ENCODE data around the gene ZFAND2B.

The ZFAND2B gene

DNA sequence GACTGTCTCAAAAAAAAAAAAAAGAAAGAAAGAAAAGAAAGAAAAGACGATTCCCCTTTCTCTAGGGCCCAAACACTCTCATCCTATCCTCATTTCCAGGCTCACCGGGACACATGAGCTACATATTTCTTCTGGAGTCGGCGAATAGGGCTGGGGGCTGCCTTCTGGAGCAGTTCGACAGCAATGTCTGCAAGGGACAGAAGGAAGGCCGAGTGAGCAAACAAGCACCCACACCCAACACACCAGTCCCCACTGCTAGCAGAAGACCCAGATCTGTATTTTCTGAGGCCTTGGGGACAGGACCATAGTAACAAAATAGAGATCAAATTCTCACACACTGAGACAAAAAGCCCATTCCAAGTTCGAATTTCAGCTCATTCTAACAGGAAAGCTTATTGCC lies 31.1 kb upstream of the ZFAND2B start:
- DNase-seq (ENCODE audit: extremely low read depth, low read depth), result no peak
- TF ChIP-seq, protein P1, sequence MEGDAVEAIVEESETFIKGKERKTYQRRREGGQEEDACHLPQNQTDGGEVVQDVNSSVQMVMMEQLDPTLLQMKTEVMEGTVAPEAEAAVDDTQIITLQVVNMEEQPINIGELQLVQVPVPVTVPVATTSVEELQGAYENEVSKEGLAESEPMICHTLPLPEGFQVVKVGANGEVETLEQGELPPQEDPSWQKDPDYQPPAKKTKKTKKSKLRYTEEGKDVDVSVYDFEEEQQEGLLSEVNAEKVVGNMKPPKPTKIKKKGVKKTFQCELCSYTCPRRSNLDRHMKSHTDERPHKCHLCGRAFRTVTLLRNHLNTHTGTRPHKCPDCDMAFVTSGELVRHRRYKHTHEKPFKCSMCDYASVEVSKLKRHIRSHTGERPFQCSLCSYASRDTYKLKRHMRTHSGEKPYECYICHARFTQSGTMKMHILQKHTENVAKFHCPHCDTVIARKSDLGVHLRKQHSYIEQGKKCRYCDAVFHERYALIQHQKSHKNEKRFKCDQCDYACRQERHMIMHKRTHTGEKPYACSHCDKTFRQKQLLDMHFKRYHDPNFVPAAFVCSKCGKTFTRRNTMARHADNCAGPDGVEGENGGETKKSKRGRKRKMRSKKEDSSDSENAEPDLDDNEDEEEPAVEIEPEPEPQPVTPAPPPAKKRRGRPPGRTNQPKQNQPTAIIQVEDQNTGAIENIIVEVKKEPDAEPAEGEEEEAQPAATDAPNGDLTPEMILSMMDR (IDR thresholded peaks at IDR 0.05; ENCODE audit: low read depth, low read length, missing control alignments), result no peak
- peak overlapping the region; percentile 78 for H3K4me3 ChIP-seq (replicated peaks; ENCODE audit: low read depth, low read length)

DNA sequence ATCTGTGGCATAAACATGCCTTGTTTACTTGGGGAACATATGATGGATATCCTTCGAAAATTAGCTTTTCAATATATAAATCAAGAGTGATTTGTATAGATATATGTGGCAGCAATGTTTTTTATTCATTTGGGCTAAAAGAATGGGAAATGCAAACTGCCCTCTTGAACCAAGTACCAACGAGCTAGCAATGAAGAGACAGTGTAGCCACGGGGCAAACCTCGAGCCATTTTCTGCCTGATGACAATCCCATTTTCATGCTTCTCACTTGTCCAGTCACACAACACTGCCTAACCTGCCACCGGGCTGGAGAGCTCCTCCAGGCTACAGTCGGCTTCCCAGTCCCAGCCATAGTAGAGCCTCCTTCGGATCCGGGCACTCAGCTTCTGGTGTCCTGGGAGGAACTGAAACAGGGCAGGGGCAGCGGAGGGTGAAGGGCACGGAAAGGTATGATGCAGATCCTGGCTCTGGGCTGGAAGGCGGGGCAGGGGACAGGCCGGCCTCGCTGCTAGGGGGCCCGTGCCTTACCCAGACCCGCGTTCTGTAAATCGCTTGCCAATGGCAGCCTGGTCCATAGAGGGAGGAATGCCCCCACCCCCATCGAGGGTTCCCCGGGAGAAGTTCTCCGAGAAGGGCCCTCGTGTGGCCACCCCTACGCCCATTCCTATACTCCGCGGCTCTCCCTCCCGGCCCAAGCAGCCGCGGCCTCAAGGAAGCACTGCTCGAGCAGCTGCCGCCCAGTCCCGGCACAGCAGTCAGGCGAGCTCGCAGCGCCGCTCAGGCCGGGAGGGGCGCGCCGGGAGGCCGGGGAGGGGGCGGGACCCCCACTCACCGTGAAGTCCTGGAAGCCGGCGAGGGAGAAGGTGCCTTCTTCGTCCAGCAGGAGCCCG lies 30.4 kb upstream of the ZFAND2B start:
- DNase-seq (ENCODE audit: extremely low read depth, low read depth), result no peak
- TF ChIP-seq, protein P1 (IDR thresholded peaks at IDR 0.05; ENCODE audit: low read depth, low read length, missing control alignments), result no peak
- H3K4me3 ChIP-seq (replicated peaks; ENCODE audit: low read depth, low read length), result peak overlapping the region; percentile 78

DNA sequence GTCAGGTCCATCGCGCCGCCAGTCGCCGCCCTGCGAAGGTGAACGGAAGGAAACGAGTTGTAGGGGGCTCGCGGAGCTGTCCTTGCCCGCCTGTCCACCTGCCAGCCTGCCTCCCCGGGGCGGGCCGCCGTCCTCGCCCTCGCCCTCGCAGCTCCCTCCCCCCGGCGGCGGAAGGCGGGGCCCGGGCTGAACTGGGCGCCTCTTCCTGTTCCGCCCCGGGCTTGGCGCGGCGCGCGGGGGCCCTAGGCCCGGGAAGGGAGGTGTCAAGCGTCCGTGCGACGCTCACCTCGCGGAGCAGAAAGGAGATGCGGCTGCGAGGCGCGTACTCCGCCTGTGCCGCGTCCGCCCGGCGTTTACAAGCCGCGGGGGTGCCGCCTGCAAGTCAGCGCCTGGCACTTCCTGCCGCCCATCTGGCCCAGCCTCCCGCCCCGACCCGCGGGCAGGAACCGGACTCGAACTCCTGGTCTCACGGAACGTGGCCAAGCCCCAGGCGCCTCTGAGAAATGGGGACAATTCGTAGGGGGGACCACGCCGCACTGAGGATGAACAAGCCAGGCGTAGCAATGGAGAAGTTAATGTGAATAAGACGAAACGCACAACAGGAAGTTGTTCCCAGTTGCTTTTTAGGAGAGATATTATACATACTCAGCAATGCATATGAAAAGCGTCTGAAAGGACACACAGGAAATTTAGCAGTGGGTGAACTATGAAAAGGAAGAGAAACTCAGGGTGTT lies 29.6 kb upstream of the ZFAND2B start, which contains the start of gene CNPPD1:
Gene CNPPD1 (minus strand): TSS at position 108 of the 734 bp plus-strand sequence. CDS start 97 bp downstream, at position 11.
- no peak for DNase-seq (ENCODE audit: extremely low read depth, low read depth)
- TF ChIP-seq, protein P1 (IDR thresholded peaks at IDR 0.05; ENCODE audit: low read depth, low read length, missing control alignments), result no peak
- peak within 1 kb of the TSS; percentile 78 for H3K4me3 ChIP-seq (replicated peaks; ENCODE audit: low read depth, low read length)

DNA sequence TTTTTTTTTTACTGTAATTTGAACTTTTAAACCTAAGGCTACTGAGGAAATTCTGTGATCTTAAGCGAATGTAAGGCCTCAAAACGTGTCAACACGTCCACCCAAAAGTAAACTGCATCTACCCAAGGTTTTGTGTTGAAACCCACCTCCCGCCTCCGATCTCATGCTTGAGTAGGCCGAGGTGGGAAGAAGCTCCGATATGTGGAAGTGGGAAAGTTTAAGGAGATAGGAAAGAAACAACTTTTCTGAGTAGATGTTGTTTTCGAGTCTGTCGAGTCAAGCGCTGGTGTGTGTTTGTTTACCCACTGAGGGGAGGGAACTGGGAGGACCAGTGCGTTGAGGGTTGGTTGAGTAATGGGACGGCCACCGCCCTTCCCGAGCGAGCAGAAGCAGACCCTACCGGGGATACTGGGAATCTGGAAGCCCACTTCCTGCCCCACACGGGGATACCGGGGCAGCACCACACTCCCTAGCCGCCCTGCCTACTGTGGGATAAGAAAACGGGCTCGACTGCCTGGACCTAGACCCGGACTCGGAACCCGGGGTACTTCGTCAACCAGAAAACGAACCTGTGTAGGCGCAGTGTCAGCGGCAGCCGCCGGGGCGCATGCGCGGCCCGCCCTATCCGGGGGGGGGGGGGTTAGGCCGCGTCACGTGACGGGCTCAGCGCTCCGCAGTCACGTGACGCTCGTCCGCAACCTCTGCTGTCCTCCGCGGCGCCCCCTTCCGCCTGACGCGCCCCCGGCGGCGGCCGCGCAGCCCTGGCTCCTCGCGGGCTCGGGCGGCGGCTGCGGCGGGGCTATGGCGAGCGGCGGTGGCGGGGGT lies 28.8 kb upstream of the ZFAND2B start, which contains the start of gene RETREG2:
Gene RETREG2 (plus strand): TSS at position 724 of the 825 bp plus-strand sequence. CDS start 78 bp downstream, at position 802.
- peak within 1 kb of the TSS; percentile 78 for H3K4me3 ChIP-seq (replicated peaks; ENCODE audit: low read depth, low read length)
- no peak for DNase-seq (ENCODE audit: extremely low read depth, low read depth)
- TF ChIP-seq, protein P1 (IDR thresholded peaks at IDR 0.05; ENCODE audit: low read depth, low read length, missing control alignments), result peak; percentile 7

DNA sequence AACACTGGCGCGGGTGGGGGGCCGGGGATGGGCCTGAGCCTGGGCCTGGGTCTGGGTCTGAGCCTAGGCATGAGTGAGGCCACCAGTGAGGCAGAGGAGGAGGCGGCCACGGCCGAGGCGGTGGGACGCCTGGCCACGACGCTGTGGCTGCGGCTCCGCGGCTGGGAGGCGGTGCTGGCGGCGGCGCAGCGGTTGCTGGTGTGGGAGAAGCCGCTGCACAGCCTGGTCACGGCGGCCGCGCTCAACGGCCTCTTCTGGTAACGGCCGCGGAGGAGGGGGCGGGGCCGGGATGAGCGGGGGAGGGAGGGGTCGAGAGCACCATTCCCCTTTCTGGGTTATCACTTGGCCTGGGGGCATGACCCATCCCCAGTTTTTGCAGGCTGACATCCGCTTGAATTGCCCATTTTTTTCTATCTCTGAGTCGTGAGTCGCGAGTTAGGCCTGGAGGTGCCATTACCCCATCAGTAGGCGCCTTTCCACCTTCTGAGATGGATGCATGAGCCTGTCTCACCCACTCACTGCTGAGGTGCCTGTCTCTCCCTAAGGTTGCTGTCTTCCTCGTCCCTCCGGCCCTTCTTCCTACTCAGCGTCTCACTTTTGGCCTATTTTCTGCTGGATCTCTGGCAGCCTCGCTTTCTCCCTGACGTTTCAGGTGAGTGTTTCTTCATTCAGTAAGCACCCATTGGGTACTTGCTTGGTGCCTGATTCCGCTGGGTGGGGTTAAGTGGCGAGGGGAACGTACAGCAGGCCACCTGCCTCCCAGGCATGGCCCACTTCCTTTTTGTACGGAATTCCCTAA lies 28.0 kb upstream of the ZFAND2B start:
- DNase-seq (ENCODE audit: extremely low read depth, low read depth), result no peak
- TF ChIP-seq, protein P1 (IDR thresholded peaks at IDR 0.05; ENCODE audit: low read depth, low read length, missing control alignments), result no peak
- H3K4me3 ChIP-seq (replicated peaks; ENCODE audit: low read depth, low read length), result peak overlapping the region; percentile 78
